ENCODE data around the gene TREX2.

TREX2 gene

GRCh38 chrX:153430796-153431195 lies 15.1 kb downstream of the TREX2 start:
- no peak for DNase-seq
- peaks cover 0 to 15% (median 2%) of the 10 kb centered on the region in 5 experiments for H3K9me3 ChIP-seq (ENCODE audit: control extremely low read depth in 1 of 5, control insufficient read depth in 4 of 5, insufficient read depth in 2 of 5, low read depth in 1 of 5, low read length in 4 of 5)
- peaks cover 0 to 18% (median 0%) of the 10 kb centered on the region in 5 experiments for H3K27me3 ChIP-seq (replicated peaks in 2 of 5; ENCODE audit: control insufficient read depth in 4 of 5, insufficient read depth in 5 of 5, low read length in 4 of 5)
- H3K4me3 ChIP-seq (ENCODE audit: control insufficient read depth in 1 of 7, extremely low read depth in 1 of 7, insufficient read depth in 4 of 7, low read depth in 2 of 7, low read length in 6 of 7) = no peak overlapping the region
- H3K36me3 ChIP-seq (ENCODE audit: control insufficient read depth in 4 of 4, insufficient read depth in 4 of 4, low read length in 3 of 4) = no peaks in the 10 kb centered on the region
- no peaks in the 10 kb centered on the region for H3K4me1 ChIP-seq (ENCODE audit: control extremely low read depth in 1 of 4, control insufficient read depth in 4 of 4, insufficient read depth in 4 of 4, low read length in 3 of 4)
- 90% methylated on average over 6 of the region's 6 CpGs for WGBS (ENCODE audit: insufficient coverage)
- ChIA-PET CTCF (no interaction called here), POLR2A (no interaction called here)
- no peak overlapping the region for H3K27ac ChIP-seq (ENCODE audit: insufficient read depth in 1 of 2, low read depth in 1 of 2, low read length in 2 of 2, poor library complexity in 1 of 2, severe bottlenecking in 2 of 2)

GRCh38 chrX:153426204-153426603 lies 19.7 kb downstream of the TREX2 start:
- CTCF ChIA-PET = interaction anchor here (1.7 kb wide), 1 partner anchor 12 kb away, joined by 3 read pairs; no protein-coding TSS in a partner anchor
- Histone ChIP-seq H3K4me3 (ENCODE audit: control insufficient read depth in 1 of 7, extremely low read depth in 1 of 7, insufficient read depth in 4 of 7, low read depth in 2 of 7, low read length in 6 of 7) (no peak overlapping the region), H3K36me3 (ENCODE audit: control insufficient read depth in 4 of 4, insufficient read depth in 4 of 4, low read length in 3 of 4) (peaks cover 0 to 7% (median 0%) of the 10 kb centered on the region in 4 experiments), H3K27me3 (replicated peaks in 2 of 5; ENCODE audit: control insufficient read depth in 4 of 5, insufficient read depth in 5 of 5, low read length in 4 of 5) (peaks cover 0 to 4% (median 0%) of the 10 kb centered on the region in 5 experiments), H3K9me3 (ENCODE audit: control extremely low read depth in 1 of 5, control insufficient read depth in 4 of 5, insufficient read depth in 2 of 5, low read depth in 1 of 5, low read length in 4 of 5) (peaks cover 0 to 12% (median 2%) of the 10 kb centered on the region in 5 experiments), H3K27ac (ENCODE audit: insufficient read depth in 1 of 2, low read depth in 1 of 2, low read length in 2 of 2, poor library complexity in 1 of 2, severe bottlenecking in 2 of 2) (no peak overlapping the region), H3K4me1 (ENCODE audit: control extremely low read depth in 1 of 4, control insufficient read depth in 4 of 4, insufficient read depth in 4 of 4, low read length in 3 of 4) (no peaks in the 10 kb centered on the region)
- WGBS (ENCODE audit: insufficient coverage) = 100% methylated on average over 2 of the region's 3 CpGs
- POLR2A ChIA-PET = no interaction called here
- DNase-seq = no peak

- H3K36me3 ChIP-seq (ENCODE audit: control insufficient read depth in 4 of 4, insufficient read depth in 4 of 4, low read length in 3 of 4) = peaks cover 0 to 18% (median 0%) of the 10 kb centered on the region in 4 experiments
- no peak overlapping the region for H3K4me3 ChIP-seq (ENCODE audit: control insufficient read depth in 1 of 7, extremely low read depth in 1 of 7, insufficient read depth in 4 of 7, low read depth in 2 of 7, low read length in 6 of 7)
- no peaks in the 10 kb centered on the region for H3K4me1 ChIP-seq (ENCODE audit: control extremely low read depth in 1 of 4, control insufficient read depth in 4 of 4, insufficient read depth in 4 of 4, low read length in 3 of 4)
- H3K9me3 ChIP-seq (ENCODE audit: control extremely low read depth in 1 of 5, control insufficient read depth in 4 of 5, insufficient read depth in 2 of 5, low read depth in 1 of 5, low read length in 4 of 5) = peaks cover 0 to 7% (median 0%) of the 10 kb centered on the region in 5 experiments
- POLR2A ChIA-PET = no interaction called here
- 92% methylated on average over 6 of the region's 8 CpGs for WGBS (ENCODE audit: insufficient coverage)
- H3K27me3 ChIP-seq (replicated peaks in 2 of 5; ENCODE audit: control insufficient read depth in 4 of 5, insufficient read depth in 5 of 5, low read length in 4 of 5) = peaks cover 0 to 3% (median 0%) of the 10 kb centered on the region in 5 experiments
- DNase-seq = no peak
- CTCF ChIA-PET = interaction anchor here (1.2 kb wide), 1 partner anchor 9 kb away, joined by 3 read pairs; no protein-coding TSS in a partner anchor
- no peak overlapping the region for H3K27ac ChIP-seq (ENCODE audit: insufficient read depth in 1 of 2, low read depth in 1 of 2, low read length in 2 of 2, poor library complexity in 1 of 2, severe bottlenecking in 2 of 2)
Measured at GRCh38 chrX:153423652-153424051, 22.2 kb downstream of the TREX2 start.

GRCh38 chrX:153421856-153422255 lies 24.0 kb downstream of the TREX2 start:
- WGBS (ENCODE audit: insufficient coverage) = 96% methylated on average over 13 of the region's 18 CpGs
- Histone ChIP-seq H3K4me3 (ENCODE audit: control insufficient read depth in 1 of 7, extremely low read depth in 1 of 7, insufficient read depth in 4 of 7, low read depth in 2 of 7, low read length in 6 of 7) (no peak overlapping the region), H3K36me3 (ENCODE audit: control insufficient read depth in 4 of 4, insufficient read depth in 4 of 4, low read length in 3 of 4) (peaks cover 0 to 18% (median 0%) of the 10 kb centered on the region in 4 experiments), H3K27me3 (replicated peaks in 2 of 5; ENCODE audit: control insufficient read depth in 4 of 5, insufficient read depth in 5 of 5, low read length in 4 of 5) (no peaks in the 10 kb centered on the region), H3K9me3 (ENCODE audit: control extremely low read depth in 1 of 5, control insufficient read depth in 4 of 5, insufficient read depth in 2 of 5, low read depth in 1 of 5, low read length in 4 of 5) (peaks cover 0 to 3% (median 0%) of the 10 kb centered on the region in 5 experiments), H3K27ac (ENCODE audit: insufficient read depth in 1 of 2, low read depth in 1 of 2, low read length in 2 of 2, poor library complexity in 1 of 2, severe bottlenecking in 2 of 2) (no peak overlapping the region), H3K4me1 (ENCODE audit: control extremely low read depth in 1 of 4, control insufficient read depth in 4 of 4, insufficient read depth in 4 of 4, low read length in 3 of 4) (no peaks in the 10 kb centered on the region)
- DNase-seq = no peak
- POLR2A ChIA-PET = no interaction called here
- CTCF ChIA-PET = no interaction called here

GRCh38 chrX:153420851-153421599 lies 24.8 kb downstream of the TREX2 start:
- POLR2A ChIA-PET = no interaction called here
- no peak overlapping the region for H3K4me3 ChIP-seq (ENCODE audit: control insufficient read depth in 1 of 7, extremely low read depth in 1 of 7, insufficient read depth in 4 of 7, low read depth in 2 of 7, low read length in 6 of 7)

GRCh38 chrX:153417637-153418036 lies 28.2 kb downstream of the TREX2 start:
- peaks cover 0 to 5% (median under 1%) of the 10 kb centered on the region in 4 experiments for H3K4me1 ChIP-seq (ENCODE audit: control extremely low read depth in 1 of 4, control insufficient read depth in 4 of 4, insufficient read depth in 4 of 4, low read length in 3 of 4)
- peaks cover 0 to 18% (median 0%) of the 10 kb centered on the region in 4 experiments for H3K36me3 ChIP-seq (ENCODE audit: control insufficient read depth in 4 of 4, insufficient read depth in 4 of 4, low read length in 3 of 4)
- WGBS (ENCODE audit: insufficient coverage) = 89% methylated on average over 8 of the region's 8 CpGs
- H3K27ac ChIP-seq (ENCODE audit: insufficient read depth in 1 of 2, low read depth in 1 of 2, low read length in 2 of 2, poor library complexity in 1 of 2, severe bottlenecking in 2 of 2) = no peak overlapping the region
- CTCF ChIA-PET = no interaction called here
- POLR2A ChIA-PET = no interaction called here
- H3K9me3 ChIP-seq (ENCODE audit: control extremely low read depth in 1 of 5, control insufficient read depth in 4 of 5, insufficient read depth in 2 of 5, low read depth in 1 of 5, low read length in 4 of 5) = peaks cover 0 to 3% (median 0%) of the 10 kb centered on the region in 5 experiments
- H3K27me3 ChIP-seq (replicated peaks in 2 of 5; ENCODE audit: control insufficient read depth in 4 of 5, insufficient read depth in 5 of 5, low read length in 4 of 5) = no peaks in the 10 kb centered on the region
- H3K4me3 ChIP-seq (ENCODE audit: control insufficient read depth in 1 of 7, extremely low read depth in 1 of 7, insufficient read depth in 4 of 7, low read depth in 2 of 7, low read length in 6 of 7) = no peak overlapping the region
- DNase-seq = no peak

More at GRCh38 chrX:153420851-153421599, 24.8 kb downstream of the TREX2 start:
- peaks cover 0 to 18% (median 0%) of the 10 kb centered on the region in 4 experiments for H3K36me3 ChIP-seq (ENCODE audit: control insufficient read depth in 4 of 4, insufficient read depth in 4 of 4, low read length in 3 of 4)
- no peak for DNase-seq
- CTCF ChIA-PET = no interaction called here
- H3K27me3 ChIP-seq (replicated peaks in 2 of 5; ENCODE audit: control insufficient read depth in 4 of 5, insufficient read depth in 5 of 5, low read length in 4 of 5) = no peaks in the 10 kb centered on the region
- H3K27ac ChIP-seq (ENCODE audit: insufficient read depth in 1 of 2, low read depth in 1 of 2, low read length in 2 of 2, poor library complexity in 1 of 2, severe bottlenecking in 2 of 2) = no peak overlapping the region
- 93% methylated on average over 83 of the region's 91 CpGs for WGBS (ENCODE audit: insufficient coverage)
- H3K4me1 ChIP-seq (ENCODE audit: control extremely low read depth in 1 of 4, control insufficient read depth in 4 of 4, insufficient read depth in 4 of 4, low read length in 3 of 4) = no peaks in the 10 kb centered on the region
- peaks cover 0 to 3% (median 0%) of the 10 kb centered on the region in 5 experiments for H3K9me3 ChIP-seq (ENCODE audit: control extremely low read depth in 1 of 5, control insufficient read depth in 4 of 5, insufficient read depth in 2 of 5, low read depth in 1 of 5, low read length in 4 of 5)

GRCh38 chrX:153416781-153417450 lies 28.9 kb downstream of the TREX2 start:
- H3K9me3 ChIP-seq (ENCODE audit: control extremely low read depth in 1 of 5, control insufficient read depth in 4 of 5, insufficient read depth in 2 of 5, low read depth in 1 of 5, low read length in 4 of 5) = peaks cover 0 to 3% (median 0%) of the 10 kb centered on the region in 5 experiments
- H3K36me3 ChIP-seq (ENCODE audit: control insufficient read depth in 4 of 4, insufficient read depth in 4 of 4, low read length in 3 of 4) = peaks cover 0 to 18% (median 0%) of the 10 kb centered on the region in 4 experiments
- H3K27me3 ChIP-seq (replicated peaks in 2 of 5; ENCODE audit: control insufficient read depth in 4 of 5, insufficient read depth in 5 of 5, low read length in 4 of 5) = no peaks in the 10 kb centered on the region
- ChIA-PET CTCF (no interaction called here), POLR2A (no interaction called here)
- no peak overlapping the region for H3K4me3 ChIP-seq (ENCODE audit: control insufficient read depth in 1 of 7, extremely low read depth in 1 of 7, insufficient read depth in 4 of 7, low read depth in 2 of 7, low read length in 6 of 7)
- no peak overlapping the region for H3K27ac ChIP-seq (ENCODE audit: insufficient read depth in 1 of 2, low read depth in 1 of 2, low read length in 2 of 2, poor library complexity in 1 of 2, severe bottlenecking in 2 of 2)
- WGBS (ENCODE audit: insufficient coverage) = 75% methylated on average over 9 of the region's 12 CpGs
- peaks cover 2 to 12% (median 5%) of the 10 kb centered on the region in 4 experiments for H3K4me1 ChIP-seq (ENCODE audit: control extremely low read depth in 1 of 4, control insufficient read depth in 4 of 4, insufficient read depth in 4 of 4, low read length in 3 of 4)
- DNase-seq = no peak

All from common myeloid progenitor, CD34-positive (primary cell).